H1 (cell line): Measurements from ENCODE around the gene MR1. TPM values are rescaled to one million over a fixed set of nuclear protein-coding genes. Genes with fewer than 3 reads are reported as not detected.

ENCODE experiments used
- CTCF ChIA-PET: fragments of 300-600 bp; sonication (Branson Sonifier 250); formaldehyde crosslinking; loops from one replicate; lab custom pipeline; 2021; ENCODE audit not compliant: partially characterized antibody; lab: Charles Lee
- POLR2A ChIA-PET: fragments of 300-600 bp; sonication (Branson Sonifier 250); formaldehyde crosslinking; loops from one replicate; lab custom pipeline; 2021; ENCODE audit warnings: inconsistent platforms; ENCODE audit not compliant: partially characterized antibody; lab: Charles Lee
- DNase-seq, 2 experiments: peaks; one replicate each; pipeline versions ENCODE4 v3.0.0 to v3.0.0-alpha.2; 2010 to 2022; ENCODE audit warnings: low spot score in 2 of 2, low read depth in 1 of 2, mixed read lengths in 1 of 2
- FAIRE-seq: peaks from 2 replicates; lab custom pipeline; 2011; peaks lifted over from hg19 to GRCh38; lab: Jason Lieb, UNC
- H2AFZ ChIP-seq: 2 replicates; pipeline ENCODE4 v1.8.1; 2012; ENCODE audit warnings: low read length, inconsistent platforms
- H2AK5ac ChIP-seq: 2 replicates; pipeline ENCODE4 v1.6.1; 2013; ENCODE audit warnings: low read depth, low read length
- H2BK120ac ChIP-seq: replicated peaks from 2 replicates; pipeline ENCODE3; 2013; ENCODE audit warnings: low read depth, low read length, inconsistent platforms
- H2BK12ac ChIP-seq: 2 replicates; pipeline ENCODE4 v1.6.1; 2013; ENCODE audit warnings: low read depth, low read length
- H2BK15ac ChIP-seq: 2 replicates; pipeline ENCODE4 v1.6.1; 2013; ENCODE audit warnings: low read length
- H2BK20ac ChIP-seq: 2 replicates; pipeline ENCODE4 v1.6.1; 2013; ENCODE audit warnings: low read length
- H2BK5ac ChIP-seq: 2 replicates; pipeline ENCODE4 v1.6.1; 2013; ENCODE audit warnings: low read depth, low read length
- H3K14ac ChIP-seq: 2 replicates; pipeline ENCODE4 v1.6.1; 2013; ENCODE audit warnings: inconsistent platforms; ENCODE audit not compliant: insufficient read length
- H3K18ac ChIP-seq: 2 replicates; pipeline ENCODE4 v1.6.1; 2013; ENCODE audit warnings: low read length; ENCODE audit errors: extremely low read depth
- H3K23ac ChIP-seq: 2 replicates; pipeline ENCODE4 v1.6.1; 2013; ENCODE audit warnings: inconsistent platforms; ENCODE audit not compliant: insufficient read length
- H3K23me2 ChIP-seq: 2 replicates; pipeline ENCODE4 v1.6.1; 2013; ENCODE audit warnings: low read depth, low read length
- H3K27ac ChIP-seq: 2 replicates; pipeline ENCODE4 v1.6.1; 2011; ENCODE audit warnings: low read depth, low read length, inconsistent platforms
- H3K27me3 ChIP-seq, 4 experiments: replicated peaks in 1 of 4; 1 replicate in 1 of 4; 2 replicates in 3 of 4; pipeline versions ENCODE4 v1.6.1 to v1.8.1; 2011 to 2013; ENCODE audit warnings: low read length in 3 of 4, mild to moderate bottlenecking in 3 of 4, inconsistent platforms in 2 of 4, mixed read lengths in 2 of 4, moderate library complexity in 1 of 4; ENCODE audit not compliant: control insufficient read depth in 3 of 4, insufficient read depth in 3 of 4; ENCODE audit errors: extremely low read depth in 1 of 4
- H3K36me3 ChIP-seq, 4 experiments: 2 replicates each; pipeline versions ENCODE4 v1.6.1 to v1.8.1; 2011 to 2013; ENCODE audit warnings: mild to moderate bottlenecking in 4 of 4, low read length in 3 of 4, moderate library complexity in 2 of 4, control low read depth in 1 of 4, inconsistent platforms in 1 of 4; ENCODE audit not compliant: insufficient read depth in 4 of 4, control insufficient read depth in 2 of 4
- H3K4ac ChIP-seq: replicated peaks from 2 replicates; pipeline ENCODE3; 2013; ENCODE audit warnings: low read length, low read depth, mixed read lengths, inconsistent platforms; ENCODE audit not compliant: insufficient read length
- H3K4me1 ChIP-seq, 4 experiments: replicated peaks in 1 of 4; 1 replicate in 1 of 4; 2 replicates in 3 of 4; pipeline versions ENCODE4 v1.6.1 to v1.8.1; 2011 to 2013; ENCODE audit warnings: low read length in 3 of 4, inconsistent platforms in 2 of 4, mixed read lengths in 1 of 4; ENCODE audit not compliant: insufficient read depth in 4 of 4, control insufficient read depth in 3 of 4
- H3K4me2 ChIP-seq, 2 experiments: 2 replicates each; pipeline versions ENCODE4 v1.6.1 to v1.8.1; 2011 to 2013; ENCODE audit warnings: low read depth in 2 of 2, low read length in 2 of 2, control low read depth in 1 of 2, inconsistent platforms in 1 of 2, mild to moderate bottlenecking in 1 of 2; ENCODE audit not compliant: insufficient read depth in 1 of 2
- H3K4me3 ChIP-seq, 4 experiments: fragments of 200-600, 300-600 bp in 1 of 4; sonication (generic), shearing (Covaris generic), sonication (Bioruptor Twin) in 1 of 4; 2 replicates each; pipeline versions ENCODE4 v1.5.1 to v1.8.1; 2011 to 2016; ENCODE audit warnings: low read length in 4 of 4, low read depth in 3 of 4, control low read depth in 2 of 4, inconsistent platforms in 2 of 4, mild to moderate bottlenecking in 2 of 4, mixed read lengths in 1 of 4, moderate library complexity in 1 of 4; ENCODE audit not compliant: insufficient read depth in 2 of 4; ENCODE audit errors: extremely low read depth in 1 of 4
- H3K56ac ChIP-seq: replicated peaks from 2 replicates; pipeline ENCODE3; 2013; ENCODE audit warnings: low read depth, mild to moderate bottlenecking, mixed read lengths, low read length, inconsistent platforms; ENCODE audit not compliant: insufficient read length
- H3K79me1 ChIP-seq: 2 replicates; pipeline ENCODE4 v1.6.1; 2013; ENCODE audit warnings: low read depth, low read length, control low read depth
- H3K79me2 ChIP-seq, 2 experiments: 2 replicates each; pipeline versions ENCODE4 v1.6.1 to v1.8.1; 2012 to 2013; ENCODE audit warnings: low read length in 2 of 2, mild to moderate bottlenecking in 2 of 2, inconsistent platforms in 1 of 2; ENCODE audit not compliant: insufficient read depth in 2 of 2, control insufficient read depth in 1 of 2
- H3K9ac ChIP-seq, 4 experiments: replicated peaks in 1 of 4; 1 replicate in 1 of 4; 2 replicates in 3 of 4; pipeline versions ENCODE4 v1.6.1 to v1.8.1; 2011 to 2013; ENCODE audit warnings: low read depth in 3 of 4, low read length in 3 of 4, control low read depth in 2 of 4, mild to moderate bottlenecking in 2 of 4, moderate library complexity in 2 of 4, inconsistent platforms in 1 of 4; ENCODE audit errors: extremely low read depth in 1 of 4
- H3K9me3 ChIP-seq, 2 experiments: 2 replicates each; pipeline versions ENCODE4 v1.6.1 to v1.8.1; 2012 to 2013; ENCODE audit warnings: mild to moderate bottlenecking in 2 of 2, moderate library complexity in 2 of 2, control low read depth in 1 of 2, inconsistent platforms in 1 of 2, low read depth in 1 of 2, low read length in 1 of 2, mixed read lengths in 1 of 2; ENCODE audit not compliant: insufficient read depth in 2 of 2
- H4K20me1 ChIP-seq, 2 experiments: replicated peaks in 1 of 2; 2 replicates each; pipeline versions ENCODE3 to v1.8.1; 2011 to 2013; ENCODE audit warnings: inconsistent platforms in 2 of 2, low read length in 2 of 2, mild to moderate bottlenecking in 1 of 2; ENCODE audit not compliant: insufficient read depth in 2 of 2, control insufficient read depth in 1 of 2
- H4K5ac ChIP-seq: 2 replicates; pipeline ENCODE4 v1.6.1; 2013; ENCODE audit warnings: low read length, low read depth, mixed read lengths, inconsistent platforms; ENCODE audit not compliant: insufficient read length
- H4K8ac ChIP-seq: 2 replicates; pipeline ENCODE4 v1.8.0; 2013; ENCODE audit warnings: mild to moderate bottlenecking, moderate library complexity, low read length, inconsistent platforms; ENCODE audit not compliant: insufficient read depth; ENCODE audit errors: extremely low read depth
- H4K91ac ChIP-seq: replicated peaks from 2 replicates; pipeline ENCODE3; 2013; ENCODE audit warnings: low read length, mixed read lengths, inconsistent platforms; ENCODE audit not compliant: insufficient read length
- CEBPB ChIP-seq: IDR thresholded peaks from 2 replicates; pipeline ENCODE4 v1.6.1; 2012; ENCODE audit warnings: low read depth, low read length
- CHD1 ChIP-seq: IDR thresholded peaks from 2 replicates; pipeline ENCODE4 v1.6.1; 2012; ENCODE audit warnings: low read depth, low read length, improper control_type of control experiment
- EP300 ChIP-seq, 2 experiments: IDR thresholded peaks; 1 replicate in 1 of 2; 2 replicates in 1 of 2; pipeline ENCODE4 v1.6.1; 2011 to 2012; ENCODE audit warnings: low read depth in 2 of 2, low read length in 2 of 2, mild to moderate bottlenecking in 2 of 2, borderline replicate concordance in 1 of 2, inconsistent platforms in 1 of 2, moderate library complexity in 1 of 2
- KDM1A ChIP-seq: fragments of 200-600, 300-600 bp; sonication (generic); IDR thresholded peaks from 2 replicates; pipeline ENCODE4 v1.7.1; 2016; ENCODE audit warnings: mild to moderate bottlenecking, low read length, borderline replicate concordance
- KDM5A ChIP-seq: fragments of 200-600 bp; IDR thresholded peaks from 2 replicates; pipeline ENCODE4 v1.7.1; 2012; ENCODE audit warnings: mild to moderate bottlenecking, low read length, inconsistent platforms, mixed read lengths
- PHF8 ChIP-seq: fragments of 200-600 bp; sonication (generic); conservative IDR thresholded peaks from 2 replicates; pipeline ENCODE4 v1.7.1; 2012; ENCODE audit warnings: low read depth, mild to moderate bottlenecking, inconsistent platforms, low read length, moderate library complexity
- POLR2A ChIP-seq, 2 experiments: IDR thresholded peaks; 1 replicate in 1 of 2; 2 replicates in 1 of 2; pipeline ENCODE4 v1.6.1; 2011; ENCODE audit warnings: low read depth in 2 of 2, low read length in 2 of 2, mild to moderate bottlenecking in 2 of 2; ENCODE audit errors: control extremely low read depth in 1 of 2
- POLR2AphosphoS5 ChIP-seq: IDR thresholded peaks from 2 replicates; pipeline ENCODE4 v1.6.1; 2011; ENCODE audit warnings: low read depth, low read length
- RXRA ChIP-seq: IDR thresholded peaks from 2 replicates; pipeline ENCODE4 v1.6.1; 2011; ENCODE audit warnings: low read depth, mild to moderate bottlenecking, low read length, moderate library complexity; ENCODE audit not compliant: insufficient read depth
- TAF1 ChIP-seq: IDR thresholded peaks from 2 replicates; pipeline ENCODE4 v1.6.1; 2011; ENCODE audit warnings: mild to moderate bottlenecking, low read depth, low read length
- TCF12 ChIP-seq: IDR thresholded peaks from 2 replicates; pipeline ENCODE4 v1.6.1; 2011; ENCODE audit warnings: low read depth, mild to moderate bottlenecking, low read length
- WGBS, 2 experiments: shearing (Covaris generic) in 1 of 2; methylation state at CpG; one replicate each; pipeline versions ENCODE4 v1.1.6 to v1.1.7; 2013 to 2015; ENCODE audit warnings: low lambda C conversion rate in 2 of 2, mixed read lengths in 2 of 2, inconsistent platforms in 1 of 2, low coverage in 1 of 2, missing lambda C conversion rate in 1 of 2; ENCODE audit not compliant: insufficient replicate concordance in 2 of 2, insufficient coverage in 1 of 2, insufficient read length in 1 of 2; ENCODE audit errors: extremely low coverage in 1 of 2, missing lambda C conversion rate in 1 of 2; 5-methylcytosine and 5-hydroxymethylcytosine counted together
- polyA plus RNA-seq, 7 experiments: library from polyadenylated mRNA; depleted of rRNA in 3 of 7; stranded (reverse) in 5 of 7; unstranded in 2 of 7; fragments of >200 nt in 5 of 7; fragments of 200-250 nt in 2 of 7; gene quantifications; 1 replicate in 5 of 7; 2 replicates in 1 of 7; 4 replicates in 1 of 7; pipeline versions ENCODE4 v1.2.1 to v1.2.3, GENCODE V29; 2011 to 2013; ENCODE audit warnings: missing spikeins in 2 of 7, mixed read lengths in 2 of 7
- total RNA-seq: library from RNA; stranded (reverse); fragmentation: NEBNext Ultra II Directional; extraction: Animal tissue kit (Norgen Biotek cat#: 25700); gene quantifications from 2 replicates; pipeline ENCODE4 v1.2.1, GENCODE V29; 2021

MR1 gene
- total and polyA plus RNA-seq, 2 of the 8 experiments (the other 6 are each of a cell fraction or from before 2014, with no cell fraction given) = 0.09 TPM; not detected in 1

DNA sequence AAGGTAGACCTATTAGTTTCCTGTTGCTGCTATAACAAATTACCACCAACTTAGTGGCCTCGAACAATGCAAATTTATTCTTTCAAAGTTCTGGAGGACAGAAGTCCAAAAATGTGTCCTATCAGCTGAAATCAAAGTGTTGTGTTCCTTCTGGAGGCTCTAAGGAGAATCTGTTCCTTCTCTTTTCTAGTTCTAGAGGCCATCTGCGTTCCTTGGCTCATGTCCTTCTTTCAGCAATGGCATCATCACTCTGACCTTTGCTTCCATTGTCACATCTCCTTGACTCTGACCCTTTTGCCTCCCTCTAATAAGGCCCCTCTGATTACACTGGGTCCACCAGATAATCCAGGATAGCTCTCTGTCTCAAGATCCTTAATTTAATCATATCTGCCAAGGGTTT is 1.2 kb upstream of the MR1 start:
- DNase-seq = no peak
- Histone ChIP-seq H2AK5ac (no peak overlapping the region), H2BK15ac (no peak overlapping the region), H3K36me3 (no peaks in the 10 kb centered on the region), H3K23ac (no peak overlapping the region), H3K27ac (no peak overlapping the region), H3K79me2 (no peaks in the 10 kb centered on the region), H3K23me2 (no peaks in the 10 kb centered on the region; the same call in 1 of the 2 replicates), H3K79me1 (no peaks in the 10 kb centered on the region), H3K4me2 (no peak overlapping the region), H2AFZ (no peak overlapping the region), H2BK20ac (no peak overlapping the region), H2BK12ac (no peak overlapping the region), H3K4ac (no peak overlapping the region), H2BK5ac (no peak overlapping the region), H4K91ac (no peak overlapping the region), H2BK120ac (no peak overlapping the region), H4K20me1 (no peaks in the 10 kb centered on the region), H3K4me3 (no peak overlapping the region), H3K14ac (no peak overlapping the region), H3K9ac (no peak overlapping the region), H4K5ac (no peak overlapping the region), H3K18ac (no peak overlapping the region), H4K8ac (no peak overlapping the region), H3K27me3 (no peaks in the 10 kb centered on the region), H3K56ac (no peak overlapping the region), H3K4me1 (no peaks in the 10 kb centered on the region), H3K9me3 (no peaks in the 10 kb centered on the region)
- CTCF ChIA-PET = interaction anchor here (1.1 to 12.7 kb wide), 3 partner anchors 12 to 121 kb away, joined by 3 to 142 read pairs (median 4); no protein-coding TSS in a partner anchor
- 95% methylated on average over 2 of the region's 2 CpGs; no CpG with 5 or more reads in 1 of the 2 experiments for WGBS, 2 experiments
- FAIRE-seq = no peak
- POLR2A ChIA-PET = interaction anchor here (1.9 to 2.6 kb wide), 2 partner anchors 9 to 11 kb away, joined by 5 to 7 read pairs; partner anchors contain the start of gene STX6
- TF ChIP-seq KDM1A = no peak
- TF ChIP-seq KDM5A = no peak
- TF ChIP-seq POLR2AphosphoS5 = no peak
- TF ChIP-seq TCF12 = no peak
- no peak for TF ChIP-seq PHF8
- no peak for TF ChIP-seq EP300 (IDR thresholded peaks at IDR 0.05; ENCODE audit: borderline replicate concordance in 1 of 2, low read depth in 2 of 2, low read length in 2 of 2)
- TF ChIP-seq CEBPB = no peak
- no peak for TF ChIP-seq RXRA
- no peak for TF ChIP-seq POLR2A (IDR thresholded peaks at IDR 0.05; ENCODE audit: control extremely low read depth in 1 of 2, low read depth in 2 of 2, low read length in 2 of 2)
- no peak for TF ChIP-seq TAF1
- no peak for TF ChIP-seq CHD1
